Tibial nerve (tissue), 4 donors: Measurements from ENCODE around the gene ZFAND6. TPM values are rescaled to one million over a fixed set of nuclear protein-coding genes. Genes with fewer than 3 reads are reported as not detected.
"Not testable (repeated sequence)": the region's sequence is repeated elsewhere in the genome, so short reads cannot be mapped to it uniquely, and the experiment has no call there.

Experiments
- DNase-seq, 2 donors: peaks; one replicate each; pipeline ENCODE4 v3.0.0-alpha.2; 2019; ENCODE audit warnings: low spot score in 2 of 2
- H3K27ac ChIP-seq, 4 donors: fragments of 200-600 bp; sonication (generic) in 3 of 4; one replicate each; pipeline ENCODE4 v1.5.1; 2017 to 2019; ENCODE audit warnings: mild to moderate bottlenecking in 1 of 4
- H3K27me3 ChIP-seq, 2 donors: fragments of 200-600 bp; sonication (generic) in 1 of 2; one replicate each; pipeline versions ENCODE4 v1.5.1 to v1.6.0; 2017 to 2019
- H3K36me3 ChIP-seq, 3 donors: fragments of 200-600 bp; sonication (generic); one replicate each; pipeline ENCODE4 v1.5.1; 2018 to 2019
- H3K4me1 ChIP-seq, 4 donors: fragments of 200-600 bp; sonication (generic) in 3 of 4; one replicate each; pipeline ENCODE4 v1.5.1; 2017 to 2019
- H3K4me3 ChIP-seq, 4 donors: fragments of 200-600 bp; sonication (generic) in 3 of 4; one replicate each; pipeline ENCODE4 v1.5.1; 2017 to 2019; ENCODE audit warnings: mild to moderate bottlenecking in 1 of 4, moderate library complexity in 1 of 4
- H3K9me3 ChIP-seq, 4 donors: fragments of 200-600 bp; sonication (generic) in 3 of 4; one replicate each; pipeline ENCODE4 v1.5.1; 2017 to 2019
- EP300 ChIP-seq, 2 donors: sonication (generic); formaldehyde crosslinking; IDR thresholded peaks; one replicate each; pipeline ENCODE4 v1.6.1; 2017; ENCODE audit warnings: antibody characterized with exemption in 2 of 2, mild to moderate bottlenecking in 1 of 2
- POLR2A ChIP-seq, 2 donors: fragments of 450-650 bp; IDR thresholded peaks; one replicate each; pipeline ENCODE4 v1.6.1; 2017; ENCODE audit warnings: antibody characterized with exemption in 2 of 2, mild to moderate bottlenecking in 2 of 2, moderate library complexity in 2 of 2
- WGBS, 2 donors: methylation state at CpG; one replicate each; pipeline ENCODE4 v1.1.5; 2018; 5-methylcytosine and 5-hydroxymethylcytosine counted together
- total RNA-seq, 4 donors: library from RNA; depleted of rRNA; stranded (reverse); fragments of >200 nt; gene quantifications; one replicate each; pipeline ENCODE4 v1.1.0, GENCODE V29; 2016
- TF ChIP-seq, protein P1 (sequence below), 5 experiments: fragments of 200-600 bp in 3 of 5; fragments of 450-650 bp in 2 of 5; sonication (generic) in 3 of 5; IDR thresholded peaks; one replicate each; pipeline ENCODE4 v1.5.1; 2016 to 2019; ENCODE audit warnings: antibody characterized with exemption in 5 of 5, mild to moderate bottlenecking in 3 of 5, moderate library complexity in 2 of 5

ZFAND6 gene
- total RNA-seq, 4 donors from 2014 or later = 68.6 to 126 (median 88.2) TPM

DNA sequence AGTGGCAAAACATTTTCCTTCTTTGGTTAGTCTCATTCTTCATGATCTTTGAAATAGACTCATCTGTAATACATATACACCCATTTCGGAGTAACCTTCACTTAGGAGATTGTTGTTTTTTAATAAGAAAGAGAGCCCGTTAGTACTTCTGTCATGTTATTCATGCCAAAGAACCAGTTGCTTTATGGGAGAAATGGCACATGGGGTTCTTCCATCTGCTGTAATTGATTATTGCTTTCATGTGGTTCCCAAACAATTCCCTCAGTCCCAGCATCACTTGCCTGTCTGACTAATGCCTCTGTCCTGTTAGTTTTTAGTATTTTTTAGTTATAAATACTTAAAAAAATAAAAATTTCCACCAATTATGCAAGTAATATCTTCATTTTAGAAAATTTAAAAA, 59.5 kb downstream of the ZFAND6 start:
- Histone ChIP-seq H3K27ac (no peak overlapping the region), H3K4me1 (peaks cover 0 to 36% (median 7%) of the 10 kb centered on the region in 4 donors), H3K27me3 (no peaks in the 10 kb centered on the region), H3K36me3 (peaks cover 0 to 24% (median 0%) of the 10 kb centered on the region in 3 donors), H3K4me3 (no peak overlapping the region), H3K9me3 (no peaks in the 10 kb centered on the region)
- DNase-seq = no peak
- TF ChIP-seq POLR2A (IDR thresholded peaks at IDR 0.05) (no peak), EP300 (IDR thresholded peaks at IDR 0.05) (no peak)
- TF ChIP-seq, protein P1, sequence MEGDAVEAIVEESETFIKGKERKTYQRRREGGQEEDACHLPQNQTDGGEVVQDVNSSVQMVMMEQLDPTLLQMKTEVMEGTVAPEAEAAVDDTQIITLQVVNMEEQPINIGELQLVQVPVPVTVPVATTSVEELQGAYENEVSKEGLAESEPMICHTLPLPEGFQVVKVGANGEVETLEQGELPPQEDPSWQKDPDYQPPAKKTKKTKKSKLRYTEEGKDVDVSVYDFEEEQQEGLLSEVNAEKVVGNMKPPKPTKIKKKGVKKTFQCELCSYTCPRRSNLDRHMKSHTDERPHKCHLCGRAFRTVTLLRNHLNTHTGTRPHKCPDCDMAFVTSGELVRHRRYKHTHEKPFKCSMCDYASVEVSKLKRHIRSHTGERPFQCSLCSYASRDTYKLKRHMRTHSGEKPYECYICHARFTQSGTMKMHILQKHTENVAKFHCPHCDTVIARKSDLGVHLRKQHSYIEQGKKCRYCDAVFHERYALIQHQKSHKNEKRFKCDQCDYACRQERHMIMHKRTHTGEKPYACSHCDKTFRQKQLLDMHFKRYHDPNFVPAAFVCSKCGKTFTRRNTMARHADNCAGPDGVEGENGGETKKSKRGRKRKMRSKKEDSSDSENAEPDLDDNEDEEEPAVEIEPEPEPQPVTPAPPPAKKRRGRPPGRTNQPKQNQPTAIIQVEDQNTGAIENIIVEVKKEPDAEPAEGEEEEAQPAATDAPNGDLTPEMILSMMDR (IDR thresholded peaks at IDR 0.05) = no peak
- WGBS, 2 donors = 93 to 97% methylated on average over 2 of the region's 2 CpGs

DNA sequence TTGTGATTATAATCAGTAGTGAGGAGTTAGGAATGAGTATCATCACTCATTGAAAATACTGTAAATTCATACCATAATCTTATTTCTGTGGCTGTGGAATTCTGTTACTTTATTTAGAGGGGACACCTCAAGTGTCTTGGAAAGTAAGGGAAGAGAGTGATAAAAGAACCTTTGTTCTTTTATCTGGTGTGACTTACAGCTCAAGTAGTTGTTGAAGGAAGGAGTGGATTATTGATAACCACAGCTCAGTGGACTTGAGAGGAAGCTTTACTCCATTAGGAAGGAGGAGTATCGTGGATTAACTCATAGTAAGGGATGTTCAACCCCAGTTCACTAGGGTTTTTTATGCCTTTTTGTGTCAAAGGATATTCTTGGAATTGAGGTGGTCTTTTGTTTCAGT, 61.2 kb downstream of the ZFAND6 start:
- H3K27me3 ChIP-seq = no peaks in the 10 kb centered on the region
- WGBS, 2 donors = 90 to 92% methylated on average over 1 of the region's 1 CpG
- DNase-seq = no peak
- peaks cover 0 to 39% (median 0%) of the 10 kb centered on the region in 3 donors for H3K36me3 ChIP-seq
- TF ChIP-seq POLR2A (IDR thresholded peaks at IDR 0.05) (no peak), EP300 (IDR thresholded peaks at IDR 0.05) (no peak)
- TF ChIP-seq, protein P1 (IDR thresholded peaks at IDR 0.05) = no peak
- H3K4me3 ChIP-seq = no peak overlapping the region
- no peak overlapping the region for H3K27ac ChIP-seq
- H3K4me1 ChIP-seq = peaks cover 0 to 23% (median under 1%) of the 10 kb centered on the region in 4 donors
- no peaks in the 10 kb centered on the region for H3K9me3 ChIP-seq

DNA sequence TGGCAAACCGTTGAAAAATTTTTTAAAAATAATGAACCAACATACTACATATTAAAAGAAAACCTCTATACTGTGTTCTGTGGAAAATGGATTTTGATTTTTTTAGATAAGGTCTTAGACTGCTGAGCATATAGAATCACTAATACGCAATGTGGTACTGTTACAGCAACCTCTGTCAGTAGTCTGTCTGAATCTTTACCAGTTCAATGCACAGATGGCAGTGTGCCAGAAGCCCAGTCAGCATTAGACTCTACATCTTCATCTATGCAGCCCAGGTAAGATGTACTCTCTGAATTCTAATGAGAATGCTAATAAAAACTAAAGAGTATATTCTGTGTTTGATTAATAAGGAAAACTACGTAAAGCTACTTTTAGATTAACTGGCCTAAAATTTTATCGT, 62.1 kb downstream of the ZFAND6 start:
- H3K9me3 ChIP-seq = no peaks in the 10 kb centered on the region
- TF ChIP-seq POLR2A (IDR thresholded peaks at IDR 0.05) = no peak
- H3K4me1 ChIP-seq = peaks cover 0 to 14% (median 0%) of the 10 kb centered on the region in 4 donors
- no peak for DNase-seq
- peaks cover 0 to 45% (median 0%) of the 10 kb centered on the region in 3 donors for H3K36me3 ChIP-seq
- no peaks in the 10 kb centered on the region for H3K27me3 ChIP-seq
- H3K27ac ChIP-seq = no peak overlapping the region
- H3K4me3 ChIP-seq = no peak overlapping the region
- 89 to 92% methylated on average over 4 of the region's 4 CpGs for WGBS, 2 donors

DNA sequence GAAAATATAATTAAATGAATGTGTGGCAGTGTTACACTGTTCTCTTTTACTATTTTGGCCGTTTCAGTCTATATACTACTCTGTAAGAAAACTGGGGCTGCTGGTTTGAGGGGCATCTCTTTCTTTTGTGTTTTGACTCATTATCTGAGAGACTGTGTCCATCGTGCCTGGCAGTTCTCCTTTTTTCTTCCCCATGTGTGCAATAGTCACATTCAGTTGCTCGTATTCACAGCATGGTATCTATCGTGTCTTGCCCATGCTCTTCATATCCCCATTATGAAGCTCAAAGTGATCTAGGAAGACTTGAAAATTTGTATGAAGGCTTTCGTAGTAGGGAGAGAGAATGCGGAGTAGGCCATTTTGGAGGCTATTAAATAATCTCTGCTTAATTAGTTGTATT, 63.6 kb downstream of the ZFAND6 start:
- no peak for DNase-seq
- no peaks in the 10 kb centered on the region for H3K27me3 ChIP-seq
- H3K4me3 ChIP-seq = no peak overlapping the region
- TF ChIP-seq, protein P1 (IDR thresholded peaks at IDR 0.05) = no peak
- TF ChIP-seq EP300 (IDR thresholded peaks at IDR 0.05) (no peak), POLR2A (IDR thresholded peaks at IDR 0.05) (no peak)
- 87 to 89% methylated on average over 6 of the region's 6 CpGs for WGBS, 2 donors
- H3K36me3 ChIP-seq = peaks cover 0 to 53% (median 0%) of the 10 kb centered on the region in 3 donors
- peaks cover 0 to 12% (median 0%) of the 10 kb centered on the region in 4 donors for H3K4me1 ChIP-seq
- no peaks in the 10 kb centered on the region for H3K9me3 ChIP-seq
- H3K27ac ChIP-seq = no peak overlapping the region

DNA sequence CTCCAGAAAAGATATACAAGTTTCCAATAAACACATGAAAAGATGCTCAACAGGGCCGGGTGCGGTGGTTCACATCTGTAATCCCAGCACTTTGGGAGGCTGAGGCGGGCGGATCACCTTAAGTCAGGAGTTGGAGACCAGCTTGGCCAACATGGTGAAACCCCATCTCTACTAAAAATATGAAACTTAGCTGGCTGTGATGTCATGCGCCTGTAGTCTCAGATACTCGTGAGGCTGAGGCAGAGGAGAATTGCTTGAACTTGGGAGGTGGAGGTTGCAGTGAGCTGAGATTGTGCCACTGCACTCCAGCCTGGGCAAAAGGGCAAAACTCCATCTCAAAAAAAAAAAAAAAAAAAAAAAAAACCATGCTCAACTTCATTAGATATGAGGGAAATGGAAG, 67.8 kb downstream of the ZFAND6 start:
- DNase-seq, H3K27ac ChIP-seq, H3K4me3 ChIP-seq, H3K9me3 ChIP-seq, H3K4me1 ChIP-seq, H3K27me3 ChIP-seq: not testable (repeated sequence)
- WGBS, 2 donors = 96 to 98% methylated on average over 6 of the region's 6 CpGs
- H3K36me3 ChIP-seq = peaks cover 0 to 74% (median 0%) of the 10 kb centered on the region in 3 donors

DNA sequence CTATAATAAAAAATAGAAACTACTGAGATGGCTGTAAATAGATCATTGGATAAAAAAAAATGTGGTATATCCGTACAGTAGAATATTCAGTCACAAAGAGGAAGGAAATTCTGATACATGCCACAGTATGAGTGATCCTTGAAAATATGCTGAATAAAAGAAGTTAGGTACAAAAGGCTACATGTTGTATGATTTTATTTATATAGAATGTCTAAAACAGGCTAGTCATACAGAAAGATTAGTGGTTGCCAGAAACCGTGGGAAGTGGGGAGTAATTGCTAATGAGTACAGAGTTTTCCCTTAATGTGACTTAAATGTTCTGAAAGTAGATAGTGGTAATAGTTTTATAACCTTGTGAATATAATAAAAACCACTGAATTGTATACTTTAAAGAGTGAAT, 68.4 kb downstream of the ZFAND6 start:
- Histone ChIP-seq H3K27me3 (no peaks in the 10 kb centered on the region), H3K27ac (no peak overlapping the region), H3K9me3 (no peaks in the 10 kb centered on the region), H3K36me3 (peaks cover 0 to 74% (median 3%) of the 10 kb centered on the region in 3 donors), H3K4me3 (no peak overlapping the region), H3K4me1 (no peaks in the 10 kb centered on the region)
- TF ChIP-seq POLR2A (IDR thresholded peaks at IDR 0.05) (no peak), EP300 (IDR thresholded peaks at IDR 0.05) (no peak)
- TF ChIP-seq, protein P1 (IDR thresholded peaks at IDR 0.05) = no peak
- no peak for DNase-seq
- WGBS, 2 donors = 64 to 69% methylated on average over 2 of the region's 2 CpGs
